Endometrium (tissue), 2 donors: ENCODE results near the gene RIMBP3B.
A peak's percentile ranks its signal among the peaks of the same experiment; 100 is the strongest.
"Not testable (repeated sequence)": the region's sequence is repeated elsewhere in the genome, so short reads cannot be mapped to it uniquely, and the experiment has no call there.

ENCODE experiments used
- FAIRE-seq: peaks from 2 replicates; lab custom pipeline; 2012; peaks lifted over from hg19 to GRCh38; lab: Jason Lieb, UNC
- donor health status: control.
- donor health status: control.

The RIMBP3B gene

DNA sequence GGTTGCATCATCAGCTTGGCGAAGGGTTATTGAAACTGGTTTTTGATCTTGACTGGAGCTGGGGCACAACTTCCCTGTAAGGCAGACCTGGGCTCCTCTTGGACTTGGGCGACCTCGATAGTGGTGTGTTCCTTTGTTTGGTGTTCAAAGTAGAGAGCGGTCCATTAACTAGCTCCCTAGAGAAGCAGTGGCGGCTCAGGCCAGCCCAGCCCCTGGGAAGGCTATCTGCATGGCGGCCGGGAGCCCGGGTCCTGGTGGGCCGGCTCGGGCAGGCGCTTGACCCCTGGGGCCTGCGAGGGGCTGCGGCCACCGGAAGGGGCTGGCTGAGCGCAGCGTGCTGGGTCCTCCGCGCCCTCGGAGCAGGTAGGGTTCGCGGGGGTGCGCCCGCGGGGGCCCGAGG is 32.8 kb downstream of the RIMBP3B start:
- FAIRE-seq, result not testable (repeated sequence)

DNA sequence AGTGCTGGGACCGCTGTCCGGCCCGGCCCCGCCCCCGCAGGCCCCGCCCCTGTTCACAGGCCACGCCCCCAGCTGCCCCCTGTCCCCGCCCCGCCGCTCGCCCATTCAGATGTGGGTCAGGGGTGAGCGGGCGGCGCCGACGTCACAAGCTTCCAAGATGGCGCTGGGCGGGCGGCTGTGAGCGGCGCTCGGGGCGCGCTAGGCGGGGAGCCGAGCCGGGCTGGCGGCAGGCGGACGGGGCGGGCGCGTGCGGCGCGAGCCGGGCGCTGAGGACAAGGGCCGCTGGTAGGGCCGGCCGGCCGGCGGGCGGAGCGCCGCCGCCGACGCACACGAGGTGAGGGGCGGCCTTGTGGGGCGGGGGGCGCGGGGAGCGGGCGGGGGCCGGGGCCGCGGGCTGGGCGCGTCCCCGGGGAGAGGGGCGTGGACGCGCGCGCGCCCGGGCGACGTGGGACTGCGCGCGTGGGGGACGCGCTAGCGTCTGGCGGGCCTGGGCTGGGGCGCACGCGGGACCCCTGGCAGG is 33.7 kb downstream of the RIMBP3B start, which contains the start of gene HIC2:
Gene HIC2 (plus strand): TSS at position 145 of the 520 bp plus-strand sequence. CDS start 25,461 bp downstream, outside the sequence.
- FAIRE-seq, result not testable (repeated sequence)

DNA sequence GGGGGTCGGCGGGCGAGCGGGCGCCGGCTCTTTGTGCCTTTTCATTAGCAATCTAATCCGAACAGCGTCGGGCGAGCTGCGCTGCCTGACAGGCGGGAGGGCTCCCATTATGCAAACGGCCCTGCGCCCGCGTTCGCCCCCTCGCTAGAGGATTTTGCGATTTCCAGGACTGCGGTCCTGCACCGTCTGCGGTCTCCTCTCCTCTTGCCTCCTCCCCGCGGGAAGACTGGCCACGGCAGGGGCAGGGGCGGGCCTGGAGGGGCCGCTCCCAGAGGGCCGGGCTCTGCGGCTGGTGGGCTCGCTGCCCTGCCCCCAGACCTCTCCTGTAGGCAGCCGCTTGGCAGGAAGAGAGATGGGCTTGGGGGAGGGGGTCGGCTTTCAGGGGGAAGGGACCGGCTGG is 34.3 kb downstream of the RIMBP3B start:
- not testable (repeated sequence) for FAIRE-seq

DNA sequence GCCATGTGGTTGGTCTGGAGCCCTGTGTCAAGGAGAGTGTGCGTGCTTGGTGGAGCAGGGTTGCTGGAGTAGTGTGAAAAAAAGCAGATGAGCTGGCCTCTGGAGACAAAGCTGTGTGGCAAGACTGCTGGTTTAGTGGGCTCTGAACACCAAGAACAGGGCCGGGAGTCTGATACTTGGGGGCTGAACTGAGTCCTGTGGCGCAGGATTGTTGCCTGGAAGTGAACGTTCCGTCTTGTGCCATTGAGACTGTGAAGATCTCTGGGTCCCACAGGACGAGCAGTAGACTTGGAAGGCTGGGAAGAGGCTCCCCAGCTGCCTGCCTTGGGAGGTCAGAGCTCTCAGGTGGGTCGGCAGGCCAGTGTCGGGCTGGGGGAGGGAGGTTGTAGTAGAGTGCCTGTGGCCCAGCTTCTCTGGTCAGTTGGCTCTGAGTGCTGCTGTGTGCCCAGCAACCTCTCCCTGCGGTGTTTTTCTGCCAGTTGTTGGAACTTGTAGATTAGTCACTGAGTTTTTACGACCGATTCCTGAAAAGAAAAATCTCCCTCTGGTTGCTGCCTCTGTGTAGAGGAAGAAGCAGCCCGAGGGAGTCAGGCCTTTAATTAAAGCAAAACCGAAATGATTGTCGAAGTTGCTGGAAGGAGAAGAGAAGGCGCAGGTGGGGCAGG is 35.6 kb downstream of the RIMBP3B start:
- not testable (repeated sequence) for FAIRE-seq

DNA sequence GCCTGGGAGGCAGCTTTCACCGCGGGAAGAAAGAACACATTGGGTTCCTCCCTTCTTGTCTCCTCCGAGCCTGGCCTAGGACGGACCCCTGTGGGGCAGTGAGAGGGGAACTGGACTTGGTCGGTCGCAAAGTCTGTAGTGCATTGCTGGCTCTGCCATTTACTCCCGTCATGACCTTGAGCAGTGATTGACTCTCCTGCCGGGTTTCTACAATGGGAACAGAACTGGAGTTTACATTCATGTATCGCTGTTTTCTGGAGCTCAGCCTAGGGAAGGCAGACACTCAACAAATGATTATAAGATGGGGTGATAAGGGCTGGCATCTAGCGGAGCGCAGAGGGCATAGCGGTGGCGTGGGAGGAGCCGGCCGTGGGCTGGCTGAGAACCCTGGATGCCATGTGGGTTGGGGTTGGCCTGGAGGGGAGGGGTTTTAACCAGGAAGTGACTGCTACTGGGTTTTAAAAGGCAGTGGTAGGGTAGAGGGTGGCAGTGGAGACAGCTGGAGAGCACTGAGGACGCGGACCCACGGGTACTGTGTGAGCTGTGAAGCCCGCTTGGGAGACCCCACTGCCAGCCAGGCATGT is 36.7 kb downstream of the RIMBP3B start:
- not testable (repeated sequence) for FAIRE-seq

DNA sequence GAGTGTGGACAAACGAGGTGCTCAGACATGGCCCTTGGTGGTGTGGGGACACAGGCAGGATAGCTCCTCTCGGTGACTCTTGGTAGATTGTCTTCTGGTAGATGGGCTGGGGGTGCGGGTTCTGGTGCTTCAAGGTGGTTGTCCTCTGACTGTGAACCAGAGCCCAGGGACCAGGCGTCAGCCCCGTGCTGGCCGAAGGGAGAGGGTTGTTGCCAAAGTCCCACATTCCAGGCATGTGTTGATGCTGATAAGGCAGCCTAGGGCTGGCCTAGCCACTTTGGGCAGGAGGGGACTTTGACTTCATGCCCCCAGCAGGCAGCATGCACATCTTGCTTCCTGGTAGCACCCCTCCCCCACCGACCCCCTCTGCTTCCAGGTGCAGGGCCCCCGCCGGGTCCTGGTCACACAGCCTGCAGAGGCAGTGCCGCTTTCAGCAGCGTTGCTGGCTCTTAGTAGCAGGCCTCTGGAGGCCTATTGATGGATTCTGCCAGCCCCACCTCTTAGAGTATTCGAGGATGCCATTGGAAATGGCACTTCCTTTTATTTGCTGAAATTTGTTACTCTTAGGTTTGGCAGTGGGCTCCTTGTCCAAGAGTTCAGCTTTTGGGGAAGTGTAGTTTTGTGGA is 40.6 kb downstream of the RIMBP3B start:
- FAIRE-seq, result not testable (repeated sequence)

DNA sequence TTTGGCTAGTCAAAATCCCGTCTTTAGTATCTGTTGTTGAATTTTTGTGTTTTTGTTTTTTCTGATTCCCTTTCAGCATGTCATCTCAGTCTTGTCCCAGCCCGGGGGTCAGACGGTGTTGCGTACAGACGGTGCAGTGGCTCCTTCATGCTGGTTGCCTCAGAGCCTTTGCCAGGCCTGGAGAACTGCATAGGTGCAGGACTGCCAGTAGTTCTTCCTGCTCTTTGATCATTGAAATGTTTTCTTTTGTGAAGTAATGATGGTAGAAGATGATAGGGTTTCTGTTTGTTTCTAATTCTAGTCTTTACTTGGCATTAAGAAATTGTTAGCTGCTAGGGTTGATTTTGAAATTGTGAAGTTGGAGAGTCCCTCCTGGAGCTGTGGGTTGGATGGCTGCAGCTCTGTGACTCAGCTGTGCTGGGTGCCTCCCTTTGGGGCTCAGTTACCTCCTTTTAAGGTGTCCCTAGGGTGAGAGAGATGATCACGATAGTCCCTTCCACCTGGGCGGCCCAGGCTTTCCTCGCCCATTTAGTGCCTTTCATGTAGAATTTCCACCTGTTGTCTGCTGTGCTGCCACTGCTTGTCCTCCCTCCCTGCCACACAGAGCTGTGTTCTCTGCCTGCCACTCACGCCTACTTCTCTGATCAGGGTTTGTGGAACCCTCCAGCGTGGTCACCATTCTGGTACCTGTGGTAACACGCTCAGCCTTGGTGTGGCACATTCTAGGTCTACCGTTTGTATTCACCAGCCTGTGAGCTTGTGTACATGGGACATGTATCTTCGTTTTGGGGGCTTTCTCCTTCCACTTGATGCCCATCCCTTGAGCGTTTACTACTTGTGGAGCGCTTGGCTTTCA is 51.1 kb downstream of the RIMBP3B start:
- not testable (repeated sequence) for FAIRE-seq

DNA sequence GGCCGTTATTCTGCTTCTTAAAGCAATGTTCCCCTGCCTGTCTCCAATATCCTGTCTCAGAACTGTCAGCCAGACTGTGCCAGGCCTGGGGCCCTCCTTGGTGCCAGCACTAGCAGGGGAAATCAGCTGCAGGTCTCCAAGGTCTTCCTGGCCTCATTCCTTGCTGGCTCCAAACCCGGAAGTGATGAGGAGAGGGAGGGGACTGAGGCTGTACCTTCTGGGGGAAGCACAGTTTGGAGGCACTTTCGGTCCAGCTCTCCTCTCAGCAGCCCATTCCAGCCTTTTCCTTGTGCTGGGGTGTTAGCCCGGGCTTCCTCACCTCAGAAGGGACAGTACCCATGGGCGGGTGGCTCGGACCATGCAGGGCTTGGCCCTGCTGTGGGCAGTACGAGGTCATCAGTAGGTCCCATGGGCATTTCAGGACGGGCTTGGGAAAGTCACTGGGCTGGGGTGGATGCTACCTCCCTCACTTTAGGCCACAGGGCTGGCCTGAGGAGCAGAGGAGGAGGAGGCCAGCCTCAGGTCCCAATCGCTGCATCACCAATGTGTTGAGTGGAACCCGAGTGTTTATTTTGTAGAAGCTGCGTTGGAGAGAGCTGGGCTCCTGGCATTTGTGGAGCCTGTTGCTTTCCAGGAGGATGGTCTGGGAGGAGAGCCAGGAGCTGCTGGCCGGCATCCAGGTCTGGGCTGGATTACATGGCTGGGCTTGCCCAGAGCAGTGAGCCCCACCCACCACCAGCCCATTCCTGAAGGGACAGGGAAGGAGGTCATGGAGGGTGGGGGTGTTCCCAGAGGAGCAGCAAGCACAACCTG is 52.7 kb downstream of the RIMBP3B start:
- peak; percentile 75 for FAIRE-seq

DNA sequence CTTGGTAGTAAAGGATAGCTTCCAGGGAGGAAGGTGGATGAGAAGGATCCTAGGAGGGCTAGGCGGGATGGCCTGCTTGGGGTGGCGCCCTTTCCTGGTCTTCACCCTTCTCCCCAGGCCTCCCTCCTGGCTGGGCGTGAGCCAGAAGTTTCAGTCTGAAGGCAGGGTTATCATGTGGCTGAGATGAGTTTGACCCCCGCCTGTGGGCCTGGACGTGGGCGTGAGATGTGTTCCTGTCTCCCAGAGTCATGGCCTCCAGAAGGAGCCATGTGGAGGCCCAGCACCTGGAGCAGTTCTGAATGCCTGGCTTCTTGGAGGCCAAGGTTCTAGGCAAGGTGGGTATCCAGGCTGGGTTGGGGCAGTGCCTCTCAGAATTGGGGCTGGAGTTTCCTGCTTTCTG is 54.5 kb downstream of the RIMBP3B start:
- FAIRE-seq, result not testable (repeated sequence)
